IMR-90 (cell line): Measurements from ENCODE around the gene ANKRD33B. TPM values are rescaled to one million over a fixed set of nuclear protein-coding genes. Genes with fewer than 3 reads are reported as not detected.

Source experiments
- ATAC-seq: fragments of 200-7000 bp; cut with Tn5 transposase; 2 replicates; pipeline ENCODE4 v1.9.1; 2020; ENCODE audit warnings: low read depth, mild to moderate bottlenecking, moderate library complexity
- BruUV-seq: library from RNA; stranded (reverse); fragments of 400-500 nt; replicated peaks from 2 replicates; lab custom pipeline; 2021; lab: Mats Ljungman, UMichigan
- CTCF ChIA-PET: fragments of 300-600 bp; formaldehyde crosslinking; extraction: SDS; loops from one replicate; lab custom pipeline; 2021; ENCODE audit warnings: antibody characterized with exemption; lab: Yijun Ruan, JAX
- POLR2A ChIA-PET: fragments of 300-600 bp; sonication (Branson Sonifier 250); formaldehyde crosslinking; loops from one replicate; lab custom pipeline; 2022; ENCODE audit warnings: antibody characterized with exemption; ENCODE audit not compliant: unreplicated experiment; lab: Charles Lee
- DNase-seq: peaks from one replicate; pipeline ENCODE4 v3.0.0; 2013
- H2AFZ ChIP-seq: replicated peaks from 2 replicates; pipeline ENCODE3; 2013; ENCODE audit warnings: low read length, mild to moderate bottlenecking; ENCODE audit not compliant: poor library complexity
- H2AK5ac ChIP-seq: 2 replicates; pipeline ENCODE4 v1.6.1; 2013; ENCODE audit warnings: low read depth, low read length, inconsistent platforms
- H2AK9ac ChIP-seq: replicated peaks from 2 replicates; pipeline ENCODE3; 2013; ENCODE audit warnings: mild to moderate bottlenecking, low read depth, low read length, moderate library complexity; ENCODE audit not compliant: poor library complexity
- H2BK120ac ChIP-seq: 2 replicates; pipeline ENCODE4 v1.6.1; 2013; ENCODE audit warnings: low read depth, low read length, inconsistent platforms
- H2BK15ac ChIP-seq: 3 replicates; pipeline ENCODE4 v1.6.1; 2013; ENCODE audit warnings: low read depth, low read length, inconsistent platforms
- H2BK20ac ChIP-seq: 2 replicates; pipeline ENCODE4 v1.6.1; 2013; ENCODE audit warnings: low read depth, mild to moderate bottlenecking, inconsistent platforms, low read length, moderate library complexity
- H2BK5ac ChIP-seq: 2 replicates; pipeline ENCODE4 v1.6.1; 2013; ENCODE audit warnings: mild to moderate bottlenecking, low read depth, low read length, inconsistent platforms; ENCODE audit not compliant: poor library complexity, severe bottlenecking
- H3K14ac ChIP-seq: replicated peaks from 2 replicates; pipeline ENCODE4 v1.6.1; 2013; ENCODE audit warnings: low read depth, low read length, inconsistent platforms
- H3K18ac ChIP-seq: 2 replicates; pipeline ENCODE4 v1.6.1; 2013; ENCODE audit warnings: low read depth, low read length, control low read depth
- H3K23ac ChIP-seq: 2 replicates; pipeline ENCODE4 v1.6.1; 2013; ENCODE audit warnings: low read depth, low read length, inconsistent platforms
- H3K27ac ChIP-seq: 2 replicates; pipeline ENCODE4 v1.5.1; 2013; ENCODE audit warnings: mild to moderate bottlenecking, control low read depth, low read length; ENCODE audit not compliant: insufficient read depth
- H3K27me3 ChIP-seq: 2 replicates; pipeline ENCODE4 v1.6.1; 2013; ENCODE audit warnings: low read length; ENCODE audit not compliant: control insufficient read depth, insufficient read depth
- H3K36me3 ChIP-seq: 2 replicates; pipeline ENCODE4 v1.6.1; 2013; ENCODE audit warnings: low read length, mixed read lengths; ENCODE audit not compliant: control insufficient read depth, insufficient read depth
- H3K4ac ChIP-seq: 2 replicates; pipeline ENCODE4 v1.6.1; 2013; ENCODE audit warnings: low read depth, low read length, inconsistent platforms
- H3K4me1 ChIP-seq: 2 replicates; pipeline ENCODE4 v1.6.1; 2013; ENCODE audit warnings: low read length, mixed read lengths; ENCODE audit not compliant: control insufficient read depth, insufficient read depth
- H3K4me2 ChIP-seq: 2 replicates; pipeline ENCODE4 v1.6.1; 2013; ENCODE audit warnings: low read depth, mild to moderate bottlenecking, control low read depth, low read length, moderate library complexity
- H3K4me3 ChIP-seq: 2 replicates; pipeline ENCODE4 v1.5.1; 2013; ENCODE audit warnings: low read depth, mild to moderate bottlenecking, control low read depth, low read length, moderate library complexity; ENCODE audit not compliant: insufficient read depth
- H3K56ac ChIP-seq: 2 replicates; pipeline ENCODE4 v1.6.1; 2013; ENCODE audit warnings: low read length, inconsistent platforms; ENCODE audit not compliant: insufficient read depth; ENCODE audit errors: extremely low read depth
- H3K79me1 ChIP-seq, 2 experiments: 2 replicates each; pipeline ENCODE4 v1.6.1; 2013; ENCODE audit warnings: low read length in 2 of 2, inconsistent platforms in 1 of 2, low read depth in 1 of 2
- H3K9ac ChIP-seq: 2 replicates; pipeline ENCODE4 v1.6.1; 2013; ENCODE audit warnings: low read depth, low read length, control low read depth
- H3K9me1 ChIP-seq: 2 replicates; pipeline ENCODE4 v1.6.1; 2013; ENCODE audit warnings: low read length, inconsistent platforms; ENCODE audit not compliant: insufficient read depth
- H3K9me3 ChIP-seq: 2 replicates; pipeline ENCODE4 v1.6.1; 2013; ENCODE audit warnings: low read length; ENCODE audit not compliant: control insufficient read depth, insufficient read depth
- H4K20me1 ChIP-seq: 2 replicates; pipeline ENCODE4 v1.6.1; 2013; ENCODE audit warnings: low read length, inconsistent platforms; ENCODE audit not compliant: insufficient read depth
- H4K5ac ChIP-seq: 2 replicates; pipeline ENCODE4 v1.6.1; 2013; ENCODE audit warnings: mild to moderate bottlenecking, low read depth, low read length, control low read depth
- H4K8ac ChIP-seq, 2 experiments: 2 replicates each; pipeline ENCODE4 v1.6.1; 2013; ENCODE audit warnings: low read depth in 2 of 2, low read length in 2 of 2, control low read depth in 1 of 2, inconsistent platforms in 1 of 2
- H4K91ac ChIP-seq: 2 replicates; pipeline ENCODE4 v1.6.1; 2013; ENCODE audit warnings: low read depth, low read length, inconsistent platforms; ENCODE audit not compliant: insufficient read depth
- BHLHE40 ChIP-seq: fragments of 150-350 bp; IDR thresholded peaks from 2 replicates; pipeline ENCODE4 v1.6.1; 2016; ENCODE audit warnings: mild to moderate bottlenecking, low read depth, low read length
- CEBPB ChIP-seq: IDR thresholded peaks from 2 replicates; pipeline ENCODE4 v1.6.1; 2012; ENCODE audit warnings: low read depth, low read length, improper control_type of control experiment
- CHD1 ChIP-seq: IDR thresholded peaks from 2 replicates; pipeline ENCODE4 v1.6.1; 2012; ENCODE audit warnings: low read depth, low read length, improper control_type of control experiment
- FOS ChIP-seq: fragments of 150-350 bp; IDR thresholded peaks from 2 replicates; pipeline ENCODE4 v1.6.1; 2016; ENCODE audit warnings: low read depth, low read length
- MAFK ChIP-seq: IDR thresholded peaks from 2 replicates; pipeline ENCODE4 v1.6.1; 2012; ENCODE audit warnings: low read depth, low read length, improper control_type of control experiment
- MAZ ChIP-seq: IDR thresholded peaks from 2 replicates; pipeline ENCODE4 v1.6.1; 2012; ENCODE audit warnings: low read depth, mild to moderate bottlenecking, low read length, improper control_type of control experiment, moderate library complexity, borderline replicate concordance
- MXI1 ChIP-seq: IDR thresholded peaks from 2 replicates; pipeline ENCODE4 v1.6.1; 2012; ENCODE audit warnings: low read depth, mild to moderate bottlenecking, low read length, moderate library complexity, borderline replicate concordance
- NFE2L2 ChIP-seq: fragments of 150-350 bp; IDR thresholded peaks from 2 replicates; pipeline ENCODE4 v1.6.1; 2016; ENCODE audit warnings: low read depth, mild to moderate bottlenecking, low read length
- POLR2A ChIP-seq: IDR thresholded peaks from 2 replicates; pipeline ENCODE4 v1.6.1; 2012; ENCODE audit warnings: mild to moderate bottlenecking, low read depth, low read length
- RAD21 ChIP-seq: IDR thresholded peaks from 2 replicates; pipeline ENCODE4 v1.6.1; 2012; ENCODE audit warnings: low read length, improper control_type of control experiment
- RCOR1 ChIP-seq: IDR thresholded peaks from 2 replicates; pipeline ENCODE4 v1.6.1; 2012; ENCODE audit warnings: mild to moderate bottlenecking, low read length, improper control_type of control experiment; ENCODE audit not compliant: insufficient replicate concordance
- RFX5 ChIP-seq: IDR thresholded peaks from 2 replicates; pipeline ENCODE4 v1.8.0; 2012; ENCODE audit warnings: low read depth, mild to moderate bottlenecking, low read length, moderate library complexity
- SMC3 ChIP-seq: fragments of 150-350 bp; IDR thresholded peaks from 2 replicates; pipeline ENCODE4 v1.6.1; 2016; ENCODE audit warnings: low read depth, mild to moderate bottlenecking, antibody characterized with exemption, low read length, moderate library complexity
- WGBS, 2 experiments: methylation state at CpG; one replicate each; pipeline versions ENCODE4 v1.1.5 to v1.1.7; 2013; ENCODE audit warnings: missing lambda C conversion rate in 2 of 2; ENCODE audit not compliant: insufficient read length in 1 of 2; ENCODE audit errors: extremely low coverage in 2 of 2; 5-methylcytosine and 5-hydroxymethylcytosine counted together
- dilution Hi-C: fragments of 300-500 bp; cut with HindIII; formaldehyde crosslinking; loops from one replicate; pipeline ENCODE4 v1.14.3; 2018; ENCODE audit warnings: low sequenced_read_pairs; ENCODE audit not compliant: unreplicated experiment
- in situ Hi-C: fragments of 300-500 bp; cut with MboI; formaldehyde crosslinking; loops from 3 replicates; pipeline ENCODE4 v1.14.3; 2019; ENCODE audit warnings: low sequenced_read_pairs, inconsistent platforms, mixed read lengths
- intact Hi-C: fragments of 100-400 bp; cut with micrococcal nuclease; formaldehyde crosslinking; loops from 2 replicates; pipeline ENCODE4 v1.10.0; 2022
- polyA plus RNA-seq, 3 experiments: library from polyadenylated mRNA; depleted of rRNA; stranded (reverse); fragments of >200 nt; gene quantifications; 2 replicates each; pipeline ENCODE4 v1.2.3, GENCODE V29; 2012; ENCODE audit warnings: low replicate concordance in 1 of 3
- total RNA-seq: library from RNA; depleted of rRNA; stranded (reverse); fragments of >200 nt; gene quantifications from 2 replicates; pipeline ENCODE4 v1.2.3, GENCODE V29; 2012
- TF ChIP-seq, protein P1 (sequence below): fragments of 150-350 bp; IDR thresholded peaks from 2 replicates; pipeline ENCODE4 v1.6.1; 2016; ENCODE audit warnings: low read depth, mild to moderate bottlenecking, low read length, moderate library complexity, borderline replicate concordance
- TF ChIP-seq, protein P2 (sequence below): conservative IDR thresholded peaks from 2 replicates; pipeline ENCODE4 v1.5.1; 2012; ENCODE audit warnings: mild to moderate bottlenecking, low read depth, low read length, improper control_type of control experiment
- TF ChIP-seq, protein P3 (sequence below): fragments of 150-350 bp; IDR thresholded peaks from 2 replicates; pipeline ENCODE4 v1.6.1; 2017; ENCODE audit warnings: mild to moderate bottlenecking, antibody characterized with exemption, low read length, low read depth

ANKRD33B gene
- total and polyA plus RNA-seq, 2 of the 4 experiments (the other 2 are of a cell fraction): 2.5 to 3.3 TPM

DNA sequence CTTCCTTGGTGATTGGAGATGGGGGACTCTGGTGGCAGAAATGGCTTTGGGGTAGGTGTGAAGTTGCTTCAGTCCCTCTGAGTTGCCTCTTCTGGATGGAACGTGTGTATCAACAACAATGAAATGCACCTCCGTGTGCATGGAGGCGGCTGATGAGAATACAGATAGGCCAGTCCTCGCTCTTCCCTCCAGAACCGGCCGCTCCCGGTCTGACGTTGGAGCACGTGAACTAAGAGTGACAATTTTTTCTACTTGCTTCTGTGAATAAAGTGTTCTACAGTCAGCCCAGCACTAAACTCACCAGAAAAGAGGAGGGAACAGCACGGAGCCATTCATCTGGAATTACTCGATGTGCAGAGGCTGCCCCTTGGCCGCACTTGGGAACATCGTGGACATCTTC lies 90.7 kb downstream of the ANKRD33B start:
- no peak overlapping the region for H4K8ac ChIP-seq
- H3K36me3 ChIP-seq: peaks cover 50% of the 10 kb centered on the region; the same call in 1 of the 2 replicates
- WGBS, 2 experiments: no CpG with 5 or more reads among the region's 13 CpGs
- no peak overlapping the region for H2BK120ac ChIP-seq
- no peaks in the 10 kb centered on the region for H3K27me3 ChIP-seq
- in situ Hi-C loops (no loop called here), intact Hi-C loops (no loop called here), dilution Hi-C loops (no loop called here)
- no peak overlapping the region for H3K4me3 ChIP-seq
- BruUV-seq: no TSS peak
- H4K91ac ChIP-seq: no peak overlapping the region
- no peak overlapping the region for H2AFZ ChIP-seq
- no peak overlapping the region for H3K14ac ChIP-seq
- H3K9me1 ChIP-seq: peaks cover 10% of the 10 kb centered on the region
- H3K79me1 ChIP-seq: peaks cover 0 to 15% of the 10 kb centered on the region in 2 experiments; a peak in 2 of 4 replicates
- H4K5ac ChIP-seq: no peak overlapping the region
- ATAC-seq: no peak
- H3K4me2 ChIP-seq: no peak overlapping the region
- H3K56ac ChIP-seq: no peak overlapping the region
- ChIA-PET CTCF (no interaction called here), POLR2A (no interaction called here)
- no peak overlapping the region for H3K4ac ChIP-seq
- no peak for DNase-seq
- H2AK5ac ChIP-seq: no peak overlapping the region
- H2BK20ac ChIP-seq: no peak overlapping the region
- no peak overlapping the region for H3K27ac ChIP-seq
- no peak overlapping the region for H3K9ac ChIP-seq
- no peak overlapping the region for H3K23ac ChIP-seq
- peaks cover 28% of the 10 kb centered on the region for H4K20me1 ChIP-seq
- H3K18ac ChIP-seq: no peak overlapping the region
- peaks cover 2% of the 10 kb centered on the region; the same call in 1 of the 2 replicates for H3K4me1 ChIP-seq
- no peak overlapping the region for H2BK5ac ChIP-seq
- no peak overlapping the region for H2BK15ac ChIP-seq
- no peaks in the 10 kb centered on the region; the same call in 1 of the 2 replicates for H3K9me3 ChIP-seq
- H2AK9ac ChIP-seq: peak overlapping the region; percentile 61
- TF ChIP-seq, protein P1, sequence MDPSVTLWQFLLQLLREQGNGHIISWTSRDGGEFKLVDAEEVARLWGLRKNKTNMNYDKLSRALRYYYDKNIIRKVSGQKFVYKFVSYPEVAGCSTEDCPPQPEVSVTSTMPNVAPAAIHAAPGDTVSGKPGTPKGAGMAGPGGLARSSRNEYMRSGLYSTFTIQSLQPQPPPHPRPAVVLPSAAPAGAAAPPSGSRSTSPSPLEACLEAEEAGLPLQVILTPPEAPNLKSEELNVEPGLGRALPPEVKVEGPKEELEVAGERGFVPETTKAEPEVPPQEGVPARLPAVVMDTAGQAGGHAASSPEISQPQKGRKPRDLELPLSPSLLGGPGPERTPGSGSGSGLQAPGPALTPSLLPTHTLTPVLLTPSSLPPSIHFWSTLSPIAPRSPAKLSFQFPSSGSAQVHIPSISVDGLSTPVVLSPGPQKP: no peak
- TF ChIP-seq, protein P2, sequence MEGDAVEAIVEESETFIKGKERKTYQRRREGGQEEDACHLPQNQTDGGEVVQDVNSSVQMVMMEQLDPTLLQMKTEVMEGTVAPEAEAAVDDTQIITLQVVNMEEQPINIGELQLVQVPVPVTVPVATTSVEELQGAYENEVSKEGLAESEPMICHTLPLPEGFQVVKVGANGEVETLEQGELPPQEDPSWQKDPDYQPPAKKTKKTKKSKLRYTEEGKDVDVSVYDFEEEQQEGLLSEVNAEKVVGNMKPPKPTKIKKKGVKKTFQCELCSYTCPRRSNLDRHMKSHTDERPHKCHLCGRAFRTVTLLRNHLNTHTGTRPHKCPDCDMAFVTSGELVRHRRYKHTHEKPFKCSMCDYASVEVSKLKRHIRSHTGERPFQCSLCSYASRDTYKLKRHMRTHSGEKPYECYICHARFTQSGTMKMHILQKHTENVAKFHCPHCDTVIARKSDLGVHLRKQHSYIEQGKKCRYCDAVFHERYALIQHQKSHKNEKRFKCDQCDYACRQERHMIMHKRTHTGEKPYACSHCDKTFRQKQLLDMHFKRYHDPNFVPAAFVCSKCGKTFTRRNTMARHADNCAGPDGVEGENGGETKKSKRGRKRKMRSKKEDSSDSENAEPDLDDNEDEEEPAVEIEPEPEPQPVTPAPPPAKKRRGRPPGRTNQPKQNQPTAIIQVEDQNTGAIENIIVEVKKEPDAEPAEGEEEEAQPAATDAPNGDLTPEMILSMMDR: no peak
- TF ChIP-seq POLR2A: no peak
- TF ChIP-seq, protein P3, sequence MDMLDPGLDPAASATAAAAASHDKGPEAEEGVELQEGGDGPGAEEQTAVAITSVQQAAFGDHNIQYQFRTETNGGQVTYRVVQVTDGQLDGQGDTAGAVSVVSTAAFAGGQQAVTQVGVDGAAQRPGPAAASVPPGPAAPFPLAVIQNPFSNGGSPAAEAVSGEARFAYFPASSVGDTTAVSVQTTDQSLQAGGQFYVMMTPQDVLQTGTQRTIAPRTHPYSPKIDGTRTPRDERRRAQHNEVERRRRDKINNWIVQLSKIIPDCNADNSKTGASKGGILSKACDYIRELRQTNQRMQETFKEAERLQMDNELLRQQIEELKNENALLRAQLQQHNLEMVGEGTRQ: no peak
- no peak for TF ChIP-seq NFE2L2
- TF ChIP-seq RFX5: no peak
- no peak for TF ChIP-seq MAFK
- TF ChIP-seq MXI1: no peak
- TF ChIP-seq CEBPB: no peak
- no peak for TF ChIP-seq CHD1
- no peak for TF ChIP-seq BHLHE40
- no peak for TF ChIP-seq MAZ
- no peak for TF ChIP-seq SMC3
- TF ChIP-seq FOS: no peak
- no peak for TF ChIP-seq RCOR1
- no peak for TF ChIP-seq RAD21
